ENCODE results near the gene CYS1.

Gene CYS1

GRCh38 chr2:10038123-10038522 lies 42.1 kb downstream of the CYS1 start:
- no peak overlapping the region for H3K4ac ChIP-seq (ENCODE audit: low read depth, low read length)

GRCh38 chr2:10036095-10036884 lies 43.9 kb downstream of the CYS1 start:
- H3K27ac ChIP-seq (ENCODE audit: low read depth, low read length): no peak overlapping the region
- no peak overlapping the region for H2BK15ac ChIP-seq (replicated peaks; ENCODE audit: low read depth)
- H3K79me1 ChIP-seq (ENCODE audit: low read length): no peaks in the 10 kb centered on the region
- no peak overlapping the region for H2BK120ac ChIP-seq (ENCODE audit: low read depth, low read length)
- H3K56ac ChIP-seq (ENCODE audit: low read length): no peak overlapping the region
- no peaks in the 10 kb centered on the region for H3K27me3 ChIP-seq (ENCODE audit: insufficient read depth, low read length, poor library complexity)
- H2AK5ac ChIP-seq (ENCODE audit: low read length): no peak overlapping the region
- no peak for DNase-seq
- H4K5ac ChIP-seq (ENCODE audit: low read length): no peak overlapping the region
- no peak overlapping the region for H3K4me3 ChIP-seq (ENCODE audit: low read length)
- H3K4ac ChIP-seq (ENCODE audit: low read depth, low read length): no peak overlapping the region
- no peak overlapping the region for H3K18ac ChIP-seq (ENCODE audit: low read length)
- H3K4me2 ChIP-seq (ENCODE audit: low read length): no peak overlapping the region
- H2BK5ac ChIP-seq (ENCODE audit: low read length): no peak overlapping the region
- H4K8ac ChIP-seq (ENCODE audit: low read depth, low read length): no peak overlapping the region
- no peak overlapping the region for H3K9ac ChIP-seq (ENCODE audit: low read length)
- no peaks in the 10 kb centered on the region for H3K79me2 ChIP-seq (ENCODE audit: control insufficient read depth, insufficient read depth, low read length)
- H3K4me1 ChIP-seq (ENCODE audit: control insufficient read depth, low read depth, low read length): no peaks in the 10 kb centered on the region
- no peak overlapping the region for H3K23ac ChIP-seq (ENCODE audit: low read length)
- no peaks in the 10 kb centered on the region for H3K36me3 ChIP-seq (ENCODE audit: control insufficient read depth, insufficient read depth, low read length)
- WGBS (ENCODE audit: extremely low coverage, insufficient coverage, low lambda C conversion rate): no CpG with 5 or more reads among the region's 14 CpGs

More at GRCh38 chr2:10038123-10038522, 42.1 kb downstream of the CYS1 start:
- Histone ChIP-seq H3K79me2 (ENCODE audit: control insufficient read depth, insufficient read depth, low read length) (no peaks in the 10 kb centered on the region), H3K4me1 (ENCODE audit: control insufficient read depth, low read depth, low read length) (no peaks in the 10 kb centered on the region), H3K4me2 (ENCODE audit: low read length) (no peak overlapping the region), H4K5ac (ENCODE audit: low read length) (no peak overlapping the region), H3K27me3 (ENCODE audit: insufficient read depth, low read length, poor library complexity) (no peaks in the 10 kb centered on the region), H3K23ac (ENCODE audit: low read length) (no peak overlapping the region), H2BK5ac (ENCODE audit: low read length) (no peak overlapping the region), H3K4me3 (ENCODE audit: low read length) (no peak overlapping the region), H4K8ac (ENCODE audit: low read depth, low read length) (no peak overlapping the region), H3K56ac (ENCODE audit: low read length) (no peak overlapping the region), H3K9ac (ENCODE audit: low read length) (no peak overlapping the region), H2AK5ac (ENCODE audit: low read length) (no peak overlapping the region), H3K18ac (ENCODE audit: low read length) (no peak overlapping the region), H3K79me1 (ENCODE audit: low read length) (no peaks in the 10 kb centered on the region), H2BK120ac (ENCODE audit: low read depth, low read length) (no peak overlapping the region), H3K27ac (ENCODE audit: low read depth, low read length) (no peak overlapping the region), H3K36me3 (ENCODE audit: control insufficient read depth, insufficient read depth, low read length) (no peaks in the 10 kb centered on the region), H2BK15ac (replicated peaks; ENCODE audit: low read depth) (no peak overlapping the region)
- DNase-seq: no peak
- WGBS (ENCODE audit: extremely low coverage, insufficient coverage, low lambda C conversion rate): no CpG with 5 or more reads among the region's 10 CpGs

GRCh38 chr2:10035633-10036032 lies 44.6 kb downstream of the CYS1 start:
- Histone ChIP-seq H3K56ac (ENCODE audit: low read length) (no peak overlapping the region), H3K36me3 (ENCODE audit: control insufficient read depth, insufficient read depth, low read length) (no peaks in the 10 kb centered on the region), H3K23ac (ENCODE audit: low read length) (no peak overlapping the region), H3K79me1 (ENCODE audit: low read length) (no peaks in the 10 kb centered on the region), H3K4me2 (ENCODE audit: low read length) (no peak overlapping the region), H3K79me2 (ENCODE audit: control insufficient read depth, insufficient read depth, low read length) (no peaks in the 10 kb centered on the region), H3K27ac (ENCODE audit: low read depth, low read length) (no peak overlapping the region), H4K8ac (ENCODE audit: low read depth, low read length) (no peak overlapping the region), H3K18ac (ENCODE audit: low read length) (no peak overlapping the region), H4K5ac (ENCODE audit: low read length) (no peak overlapping the region), H2BK120ac (ENCODE audit: low read depth, low read length) (no peak overlapping the region), H3K4me1 (ENCODE audit: control insufficient read depth, low read depth, low read length) (no peaks in the 10 kb centered on the region), H2AK5ac (ENCODE audit: low read length) (no peak overlapping the region), H3K4me3 (ENCODE audit: low read length) (no peak overlapping the region), H3K9ac (ENCODE audit: low read length) (no peak overlapping the region), H3K4ac (ENCODE audit: low read depth, low read length) (no peak overlapping the region), H2BK15ac (replicated peaks; ENCODE audit: low read depth) (no peak overlapping the region), H2BK5ac (ENCODE audit: low read length) (no peak overlapping the region), H3K27me3 (ENCODE audit: insufficient read depth, low read length, poor library complexity) (no peaks in the 10 kb centered on the region)
- no CpG with 5 or more reads among the region's 5 CpGs for WGBS (ENCODE audit: extremely low coverage, insufficient coverage, low lambda C conversion rate)
- DNase-seq: no peak

DNA sequence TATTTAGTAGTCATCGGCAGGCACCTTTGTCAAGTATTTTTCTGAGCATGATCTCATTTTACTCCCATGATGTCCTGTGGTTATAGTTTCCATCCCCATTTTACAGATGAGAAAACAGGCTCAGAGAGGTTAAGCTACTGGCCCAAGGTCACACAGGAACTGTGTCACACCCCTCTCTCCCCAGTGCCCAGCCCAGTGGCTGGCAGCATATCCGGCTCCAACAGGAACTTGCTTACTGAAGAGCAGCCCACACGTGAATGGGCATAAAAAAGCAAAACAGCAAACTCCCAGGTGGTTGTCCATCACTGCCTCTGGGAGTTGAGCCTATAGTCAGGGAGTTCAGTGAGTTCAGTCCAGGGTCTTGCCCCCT lies 45.2 kb downstream of the CYS1 start:
- no peak overlapping the region for H3K4me3 ChIP-seq (ENCODE audit: low read length)
- H3K56ac ChIP-seq (ENCODE audit: low read length): no peak overlapping the region
- no peak overlapping the region for H3K23ac ChIP-seq (ENCODE audit: low read length)
- H3K9ac ChIP-seq (ENCODE audit: low read length): no peak overlapping the region
- H3K4me1 ChIP-seq (ENCODE audit: control insufficient read depth, low read depth, low read length): no peaks in the 10 kb centered on the region
- no peaks in the 10 kb centered on the region for H3K79me1 ChIP-seq (ENCODE audit: low read length)
- H3K79me2 ChIP-seq (ENCODE audit: control insufficient read depth, insufficient read depth, low read length): no peaks in the 10 kb centered on the region
- WGBS (ENCODE audit: extremely low coverage, insufficient coverage, low lambda C conversion rate): no CpG with 5 or more reads among the region's 3 CpGs
- H4K5ac ChIP-seq (ENCODE audit: low read length): no peak overlapping the region
- H3K27ac ChIP-seq (ENCODE audit: low read depth, low read length): no peak overlapping the region
- H2AK5ac ChIP-seq (ENCODE audit: low read length): no peak overlapping the region
- no peak overlapping the region for H3K4me2 ChIP-seq (ENCODE audit: low read length)
- no peaks in the 10 kb centered on the region for H3K36me3 ChIP-seq (ENCODE audit: control insufficient read depth, insufficient read depth, low read length)
- no peak overlapping the region for H2BK15ac ChIP-seq (replicated peaks; ENCODE audit: low read depth)
- no peaks in the 10 kb centered on the region for H3K27me3 ChIP-seq (ENCODE audit: insufficient read depth, low read length, poor library complexity)
- H4K8ac ChIP-seq (ENCODE audit: low read depth, low read length): no peak overlapping the region
- no peak overlapping the region for H2BK120ac ChIP-seq (ENCODE audit: low read depth, low read length)
- DNase-seq: no peak
- H3K4ac ChIP-seq (ENCODE audit: low read depth, low read length): no peak overlapping the region
- H3K18ac ChIP-seq (ENCODE audit: low read length): no peak overlapping the region
- H2BK5ac ChIP-seq (ENCODE audit: low read length): no peak overlapping the region

- H3K4me2 ChIP-seq (ENCODE audit: low read length): no peak overlapping the region
Observed at GRCh38 chr2:10034333-10035052, 45.7 kb downstream of the CYS1 start.

More at GRCh38 chr2:10034333-10035052, 45.7 kb downstream of the CYS1 start:
- Histone ChIP-seq H3K79me2 (ENCODE audit: control insufficient read depth, insufficient read depth, low read length) (no peaks in the 10 kb centered on the region), H3K4ac (ENCODE audit: low read depth, low read length) (no peak overlapping the region), H3K4me3 (ENCODE audit: low read length) (no peak overlapping the region), H2BK15ac (replicated peaks; ENCODE audit: low read depth) (no peak overlapping the region), H3K79me1 (ENCODE audit: low read length) (no peaks in the 10 kb centered on the region), H4K8ac (ENCODE audit: low read depth, low read length) (no peak overlapping the region), H3K4me1 (ENCODE audit: control insufficient read depth, low read depth, low read length) (peaks cover 1% of the 10 kb centered on the region), H3K9ac (ENCODE audit: low read length) (no peak overlapping the region), H3K27me3 (ENCODE audit: insufficient read depth, low read length, poor library complexity) (no peaks in the 10 kb centered on the region), H3K23ac (ENCODE audit: low read length) (no peak overlapping the region), H3K18ac (ENCODE audit: low read length) (no peak overlapping the region), H3K36me3 (ENCODE audit: control insufficient read depth, insufficient read depth, low read length) (no peaks in the 10 kb centered on the region), H2AK5ac (ENCODE audit: low read length) (no peak overlapping the region), H4K5ac (ENCODE audit: low read length) (no peak overlapping the region), H3K56ac (ENCODE audit: low read length) (no peak overlapping the region), H3K27ac (ENCODE audit: low read depth, low read length) (no peak overlapping the region), H2BK5ac (ENCODE audit: low read length) (no peak overlapping the region), H2BK120ac (ENCODE audit: low read depth, low read length) (no peak overlapping the region)
- no peak for DNase-seq
- no CpG with 5 or more reads among the region's 12 CpGs for WGBS (ENCODE audit: extremely low coverage, insufficient coverage, low lambda C conversion rate)

Data from mesendoderm (in vitro differentiated cells).